ENCODE measurements around the gene CHCHD6. TPM values are rescaled to one million over a fixed set of nuclear protein-coding genes. Genes with fewer than 3 reads are reported as not detected.

Gene CHCHD6
- total and polyA plus RNA-seq, 2 donors from 2014 or later = 10.7 to 35.2 TPM

DNA sequence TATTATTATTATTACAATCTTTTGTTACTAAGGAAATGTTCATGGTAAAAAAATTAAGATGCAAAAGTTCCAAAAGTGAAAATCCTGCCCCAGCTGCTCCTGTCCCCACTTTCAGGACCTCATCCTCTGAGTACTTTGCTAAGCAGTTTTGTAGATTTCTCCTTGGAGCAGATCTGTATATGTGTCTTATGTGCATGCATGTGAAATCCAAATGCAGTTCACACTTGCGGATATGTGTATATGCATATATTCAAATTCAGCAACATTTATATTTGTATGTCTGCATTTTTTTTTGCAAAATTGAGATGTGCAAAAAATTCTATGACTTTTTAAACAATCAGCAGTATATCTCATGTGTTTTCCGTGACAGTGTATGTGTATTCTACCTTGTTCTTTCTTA, 19.2 kb downstream of the CHCHD6 start:
- Histone ChIP-seq H3K36me3 (ENCODE audit: control insufficient read depth in 2 of 3, insufficient read depth in 3 of 3, low read length in 3 of 3) (no peaks in the 10 kb centered on the region), H3K4me3 (ENCODE audit: low read length in 3 of 3) (no peak overlapping the region), H3K27ac (ENCODE audit: low read depth in 2 of 2, low read length in 2 of 2) (no peak overlapping the region), H3K27me3 (ENCODE audit: control insufficient read depth, insufficient read depth, low read length) (no peaks in the 10 kb centered on the region), H3K4me1 (ENCODE audit: control insufficient read depth in 2 of 3, insufficient read depth in 2 of 3, low read depth in 1 of 3, low read length in 3 of 3) (no peaks in the 10 kb centered on the region), H3K9ac (ENCODE audit: low read length in 3 of 3) (no peak overlapping the region), H3K9me3 (ENCODE audit: control insufficient read depth in 2 of 3, insufficient read depth in 1 of 3, low read length in 3 of 3) (no peaks in the 10 kb centered on the region)
- intact Hi-C loops (cut with DNase I) = no loop called here
- no peak for TF ChIP-seq CTCF (IDR thresholded peaks at IDR 0.05; ENCODE audit: borderline replicate concordance, extremely low read depth, insufficient read depth)
- DNase-seq (no peak), FAIRE-seq (no peak)

GRCh38 chr3:126723801-126724200, 19.8 kb downstream of the CHCHD6 start:
- no peaks in the 10 kb centered on the region for H3K4me1 ChIP-seq (ENCODE audit: control insufficient read depth in 2 of 3, insufficient read depth in 2 of 3, low read depth in 1 of 3, low read length in 3 of 3)
- no peak overlapping the region for H3K27ac ChIP-seq (ENCODE audit: low read depth in 2 of 2, low read length in 2 of 2)
- intact Hi-C loops (cut with DNase I) = no loop called here
- no peaks in the 10 kb centered on the region for H3K9me3 ChIP-seq (ENCODE audit: control insufficient read depth in 2 of 3, insufficient read depth in 1 of 3, low read length in 3 of 3)
- H3K36me3 ChIP-seq (ENCODE audit: control insufficient read depth in 2 of 3, insufficient read depth in 3 of 3, low read length in 3 of 3) = no peaks in the 10 kb centered on the region
- no peaks in the 10 kb centered on the region for H3K27me3 ChIP-seq (ENCODE audit: control insufficient read depth, insufficient read depth, low read length)
- no peak for TF ChIP-seq CTCF (IDR thresholded peaks at IDR 0.05; ENCODE audit: borderline replicate concordance, extremely low read depth, insufficient read depth)
- DNase-seq (no peak), FAIRE-seq (no peak)
- H3K9ac ChIP-seq (ENCODE audit: low read length in 3 of 3) = no peak overlapping the region
- H3K4me3 ChIP-seq (ENCODE audit: low read length in 3 of 3) = no peak overlapping the region

- H3K9me3 ChIP-seq (ENCODE audit: control insufficient read depth in 2 of 3, insufficient read depth in 1 of 3, low read length in 3 of 3) = no peaks in the 10 kb centered on the region
- H3K4me3 ChIP-seq (ENCODE audit: low read length in 3 of 3) = no peak overlapping the region
- no peaks in the 10 kb centered on the region for H3K36me3 ChIP-seq (ENCODE audit: control insufficient read depth in 2 of 3, insufficient read depth in 3 of 3, low read length in 3 of 3)
- FAIRE-seq (no peak), DNase-seq (no peak)
- H3K9ac ChIP-seq (ENCODE audit: low read length in 3 of 3) = no peak overlapping the region
- no peak for TF ChIP-seq CTCF (IDR thresholded peaks at IDR 0.05; ENCODE audit: borderline replicate concordance, extremely low read depth, insufficient read depth)
- intact Hi-C loops (cut with DNase I) = no loop called here
- H3K4me1 ChIP-seq (ENCODE audit: control insufficient read depth in 2 of 3, insufficient read depth in 2 of 3, low read depth in 1 of 3, low read length in 3 of 3) = no peaks in the 10 kb centered on the region
- no peaks in the 10 kb centered on the region for H3K27me3 ChIP-seq (ENCODE audit: control insufficient read depth, insufficient read depth, low read length)
- no peak overlapping the region for H3K27ac ChIP-seq (ENCODE audit: low read depth in 2 of 2, low read length in 2 of 2)
Measured at GRCh38 chr3:126728680-126729079, 24.6 kb downstream of the CHCHD6 start.

- H3K36me3 ChIP-seq (ENCODE audit: control insufficient read depth in 2 of 3, insufficient read depth in 3 of 3, low read length in 3 of 3) = peaks cover 0 to under 1% (median 0%) of the 10 kb centered on the region in 3 donors
- no peak overlapping the region for H3K27ac ChIP-seq (ENCODE audit: low read depth in 2 of 2, low read length in 2 of 2)
- no peak for TF ChIP-seq CTCF (IDR thresholded peaks at IDR 0.05; ENCODE audit: borderline replicate concordance, extremely low read depth, insufficient read depth)
- no peak for FAIRE-seq
- no peaks in the 10 kb centered on the region for H3K9me3 ChIP-seq (ENCODE audit: control insufficient read depth in 2 of 3, insufficient read depth in 1 of 3, low read length in 3 of 3)
- no peak overlapping the region for H3K9ac ChIP-seq (ENCODE audit: low read length in 3 of 3)
- H3K4me3 ChIP-seq (ENCODE audit: low read length in 3 of 3) = no peak overlapping the region
- no peaks in the 10 kb centered on the region for H3K27me3 ChIP-seq (ENCODE audit: control insufficient read depth, insufficient read depth, low read length)
- no peaks in the 10 kb centered on the region for H3K4me1 ChIP-seq (ENCODE audit: control insufficient read depth in 2 of 3, insufficient read depth in 2 of 3, low read depth in 1 of 3, low read length in 3 of 3)
- no peak for DNase-seq
- intact Hi-C loops (cut with DNase I) = no loop called here
Measured at GRCh38 chr3:126730376-126730775, 26.3 kb downstream of the CHCHD6 start.

Data from kidney (tissue), 14 donors.